Endometrial microvascular endothelial cells (primary cell): ENCODE data around the gene MTURN. TPM values are rescaled to one million over a fixed set of nuclear protein-coding genes. Genes with fewer than 3 reads are reported as not detected.
"Not testable (repeated sequence)": the region's sequence is repeated elsewhere in the genome, so short reads cannot be mapped to it uniquely, and the experiment has no call there.

ENCODE experiments used
- in situ Hi-C: cut with HindIII; loops from 2 replicates; pipeline ENCODE4 v1.10.0; 2017; ENCODE audit warnings: low sequenced_read_pairs, low pct_unique_long_range_greater_than_20kb; ENCODE audit errors: inconsistent ontology term
- total RNA-seq: library from RNA; depleted of rRNA; stranded (reverse); fragments of >200 nt; gene quantifications from one replicate; pipeline ENCODE4 v1.2.3, GENCODE V29; 2015; ENCODE audit errors: inconsistent ontology term

The MTURN gene
- total RNA-seq, 1 donor from 2014 or later: 22.1 TPM

DNA sequence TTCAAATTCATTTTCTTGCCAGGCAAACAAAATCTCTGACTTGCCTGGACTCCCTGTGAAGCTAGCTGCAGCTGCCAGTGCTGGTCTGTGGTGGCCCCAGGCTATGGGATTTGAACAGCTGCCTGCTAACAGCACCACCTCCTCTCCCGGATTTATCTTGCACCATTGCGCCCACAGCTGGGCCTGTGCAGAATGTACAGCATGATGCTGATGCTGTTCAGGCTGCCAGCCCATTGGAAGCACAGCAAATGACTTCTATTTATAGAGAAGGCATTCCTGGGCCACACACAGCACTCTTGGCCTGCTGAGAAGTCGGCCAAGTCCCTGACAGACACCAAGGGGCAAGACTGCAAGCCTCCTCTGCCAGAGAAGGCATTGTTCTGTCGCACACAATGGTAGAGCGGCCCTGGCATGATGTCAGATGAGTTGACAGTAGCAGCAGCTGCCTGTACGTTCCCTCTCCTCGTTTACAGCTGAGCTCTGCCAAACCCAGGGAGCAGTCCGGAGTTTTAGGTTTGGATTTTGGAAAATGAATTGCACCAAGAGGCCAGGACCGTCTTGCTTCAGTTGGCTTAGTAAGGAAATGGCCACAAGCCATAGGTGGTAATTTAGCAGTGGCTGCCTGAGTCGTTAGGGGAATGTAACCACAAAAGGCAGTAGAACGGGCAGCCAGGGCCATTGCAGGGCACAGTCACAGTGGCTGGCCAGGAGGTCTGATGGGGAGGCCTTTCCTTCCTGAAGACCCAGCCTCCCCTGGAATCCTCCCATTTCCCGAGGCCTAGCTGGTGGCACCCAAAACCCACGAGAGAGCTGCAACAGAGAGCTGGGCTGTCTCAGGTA is 38.5 kb downstream of the MTURN start:
- in situ Hi-C loops: no loop called here

GRCh38 chr7:30175180-30175579 is 40.4 kb downstream of the MTURN start:
- in situ Hi-C loops: no loop called here

DNA sequence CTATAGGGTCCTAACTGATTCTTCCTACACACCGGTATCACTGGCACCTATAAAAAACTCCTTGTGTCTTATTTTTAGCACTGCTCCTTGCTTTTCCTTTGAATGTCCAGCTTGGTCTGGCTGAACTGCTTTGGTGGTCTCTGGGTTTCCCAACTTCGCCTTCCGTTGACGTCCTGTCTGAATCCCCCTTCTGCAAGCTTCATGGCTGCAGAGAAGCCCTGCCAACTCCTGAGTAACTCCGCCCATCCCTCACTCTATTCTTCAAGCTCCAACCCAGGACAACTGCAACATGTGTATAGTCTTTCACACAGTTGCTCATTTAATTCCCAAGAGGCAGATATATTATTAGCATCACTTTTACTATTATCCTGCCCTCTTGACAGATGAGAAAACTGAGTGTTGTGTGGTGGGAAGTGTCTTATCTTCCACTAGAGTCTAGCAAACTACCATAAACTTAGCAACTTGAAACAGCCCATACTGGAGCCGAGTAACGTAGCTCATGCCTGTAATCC is 40.9 kb downstream of the MTURN start:
- in situ Hi-C loops: no loop called here

DNA sequence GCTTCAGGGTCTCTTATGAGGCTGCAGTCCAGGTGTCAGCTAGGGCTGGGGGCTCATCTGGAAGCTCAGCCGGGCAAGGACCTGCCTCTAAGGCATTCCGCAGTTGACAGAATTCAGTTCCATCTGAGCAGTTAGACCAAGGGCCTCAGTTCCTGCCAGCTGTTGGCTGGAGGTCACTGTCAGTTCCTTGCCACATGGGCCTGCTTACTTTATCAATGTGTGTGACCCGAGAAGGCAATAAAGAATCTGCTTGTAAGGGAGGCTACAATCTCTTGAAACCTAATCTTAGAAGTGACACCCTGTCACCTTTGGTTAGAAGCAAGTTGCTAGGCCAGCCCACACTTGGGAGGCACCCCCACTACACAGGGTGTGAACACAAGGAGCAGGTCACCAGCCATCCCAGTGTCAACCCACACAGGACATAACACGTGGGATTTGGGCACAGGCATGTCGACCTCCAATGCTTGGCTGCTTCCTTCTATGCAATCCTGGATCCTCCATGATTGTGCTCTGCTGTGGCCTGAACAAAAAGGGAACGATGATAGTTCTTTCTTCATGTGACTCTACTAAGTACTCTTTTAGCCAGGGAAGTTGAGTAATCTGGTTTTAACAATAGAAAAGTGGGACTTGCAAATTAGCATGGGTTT is 41.8 kb downstream of the MTURN start:
- in situ Hi-C loops: no loop called here

- in situ Hi-C loops: no loop called here
These were observed 42.4 kb downstream of the MTURN start for GRCh38 chr7:30177186-30177585.

DNA sequence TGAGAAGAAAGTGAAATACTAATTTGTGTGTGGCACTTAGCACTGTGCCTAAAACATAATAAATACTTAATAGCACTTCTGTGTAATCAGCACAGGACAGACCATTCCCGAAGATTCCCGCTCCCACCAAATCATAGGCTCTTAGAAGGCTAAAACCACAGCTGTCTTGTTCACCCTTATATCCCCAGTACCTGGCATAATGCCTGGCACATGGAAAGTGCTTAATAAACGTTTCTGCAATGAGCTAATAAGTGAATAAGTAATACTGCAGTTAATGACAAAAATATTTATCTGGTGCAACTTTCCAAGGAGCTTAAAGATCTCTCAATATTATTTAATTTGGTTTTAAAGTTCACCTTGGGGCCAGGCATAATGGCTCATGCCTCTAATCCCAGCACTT is 43.2 kb downstream of the MTURN start:
- in situ Hi-C loops: no loop called here

DNA sequence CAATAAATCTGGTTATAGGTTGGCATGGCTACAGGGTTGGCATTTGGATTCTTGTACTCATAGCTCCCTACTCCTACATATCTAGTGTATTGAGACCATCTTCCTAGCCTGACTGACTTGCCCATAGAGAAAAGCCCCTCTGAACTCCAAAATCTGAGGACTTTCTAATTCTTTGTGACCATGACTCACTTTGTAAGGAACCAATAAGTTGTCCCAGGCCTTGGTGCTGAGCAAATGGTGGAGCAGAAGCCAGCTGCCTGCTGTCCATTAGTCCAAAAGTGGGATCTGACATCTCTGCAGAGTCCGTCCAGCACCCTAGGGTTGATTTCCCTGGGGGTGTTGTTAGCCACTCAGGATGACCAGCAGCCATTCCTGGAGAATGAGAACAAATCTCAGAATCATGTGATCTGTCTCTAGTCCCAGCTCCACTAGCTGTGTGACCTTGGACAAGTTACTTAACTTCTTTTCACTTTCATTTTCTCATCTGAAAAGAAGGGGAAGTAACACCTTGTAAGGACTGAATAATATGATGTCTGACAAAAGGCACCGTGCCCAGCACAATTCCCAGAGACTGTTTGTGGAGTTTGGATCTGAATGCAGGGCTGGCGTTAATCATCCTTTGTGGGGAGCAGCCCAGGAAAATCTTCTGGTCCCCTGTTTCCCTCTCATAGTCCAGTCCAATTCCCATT is 44.1 kb downstream of the MTURN start:
- in situ Hi-C loops: no loop called here

DNA sequence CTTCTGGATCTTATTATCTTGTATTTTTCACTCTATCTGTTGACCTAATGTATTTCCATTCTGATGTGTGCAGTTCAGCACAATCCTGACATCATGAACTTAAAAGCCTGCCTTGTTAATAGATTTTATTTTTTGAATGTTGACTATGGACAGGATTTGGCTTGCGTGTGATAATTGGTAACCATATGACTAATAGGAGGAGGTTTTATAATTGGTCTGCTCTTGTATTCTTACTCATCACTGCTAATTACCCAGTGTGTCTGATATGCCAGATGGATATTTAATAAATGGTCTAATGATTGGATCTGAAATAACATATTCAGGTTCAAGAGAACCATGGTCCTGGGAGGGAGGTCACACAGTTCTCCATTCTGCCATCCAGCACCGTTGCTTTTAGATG is 45.9 kb downstream of the MTURN start:
- in situ Hi-C loops: no loop called here

DNA sequence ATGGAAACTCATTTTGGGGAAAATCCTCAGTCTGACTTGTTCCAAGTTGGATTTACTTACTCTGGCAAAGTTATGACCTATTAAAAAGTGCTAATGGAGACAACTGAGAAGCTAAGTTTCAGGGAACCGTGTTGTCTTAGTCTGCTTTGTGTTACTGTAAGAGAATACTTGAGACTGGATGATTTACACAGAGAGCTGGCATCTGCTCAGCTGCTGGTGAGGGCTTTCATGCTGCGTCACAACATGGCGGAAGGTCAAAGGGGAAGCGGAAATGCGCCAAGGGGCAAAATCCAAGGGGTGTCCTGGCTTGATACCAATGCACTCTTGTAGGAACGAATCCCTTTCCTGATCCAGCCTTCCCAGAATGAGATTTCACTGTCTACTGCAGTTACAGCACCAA is 46.4 kb downstream of the MTURN start:
- in situ Hi-C loops: no loop called here

DNA sequence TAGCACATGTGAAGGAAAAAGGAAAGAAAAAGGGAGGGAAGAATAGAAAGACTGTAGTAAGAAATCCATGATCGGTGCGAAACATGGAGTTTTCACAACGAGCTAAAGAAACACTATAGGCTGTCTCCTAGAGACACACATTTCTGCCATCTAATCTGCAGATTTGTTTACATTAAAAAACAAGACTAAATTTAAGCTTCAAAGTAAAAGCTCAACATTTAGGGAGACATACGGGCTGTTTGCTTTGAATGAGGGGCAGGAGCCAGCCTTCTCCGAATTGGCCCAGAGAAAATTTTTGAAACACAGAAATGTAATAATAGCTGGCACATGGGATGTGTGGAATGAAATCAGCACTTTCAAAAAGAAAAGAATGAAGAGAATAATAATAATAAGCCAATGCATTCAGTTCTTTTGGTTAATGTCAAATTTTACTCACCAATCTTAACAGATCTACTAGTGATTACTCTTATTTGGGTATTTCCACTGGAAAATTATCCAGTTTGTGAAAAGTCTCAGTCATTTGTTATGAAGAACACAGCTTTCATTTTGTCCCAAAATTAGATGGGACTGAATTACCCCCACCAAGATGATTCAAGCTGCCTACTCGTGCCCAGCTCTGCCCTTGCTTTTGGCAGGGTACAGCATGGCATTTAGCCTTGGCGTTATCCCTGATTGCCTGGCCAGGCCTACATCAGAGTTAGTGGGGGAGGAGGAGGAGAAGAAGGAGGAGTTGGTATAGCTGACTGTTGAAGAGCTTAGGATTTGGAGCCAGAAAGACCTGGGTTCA is 47.1 kb downstream of the MTURN start:
- in situ Hi-C loops: no loop called here

- in situ Hi-C loops: no loop called here
These were observed 48.0 kb downstream of the MTURN start for GRCh38 chr7:30182814-30183213.

DNA sequence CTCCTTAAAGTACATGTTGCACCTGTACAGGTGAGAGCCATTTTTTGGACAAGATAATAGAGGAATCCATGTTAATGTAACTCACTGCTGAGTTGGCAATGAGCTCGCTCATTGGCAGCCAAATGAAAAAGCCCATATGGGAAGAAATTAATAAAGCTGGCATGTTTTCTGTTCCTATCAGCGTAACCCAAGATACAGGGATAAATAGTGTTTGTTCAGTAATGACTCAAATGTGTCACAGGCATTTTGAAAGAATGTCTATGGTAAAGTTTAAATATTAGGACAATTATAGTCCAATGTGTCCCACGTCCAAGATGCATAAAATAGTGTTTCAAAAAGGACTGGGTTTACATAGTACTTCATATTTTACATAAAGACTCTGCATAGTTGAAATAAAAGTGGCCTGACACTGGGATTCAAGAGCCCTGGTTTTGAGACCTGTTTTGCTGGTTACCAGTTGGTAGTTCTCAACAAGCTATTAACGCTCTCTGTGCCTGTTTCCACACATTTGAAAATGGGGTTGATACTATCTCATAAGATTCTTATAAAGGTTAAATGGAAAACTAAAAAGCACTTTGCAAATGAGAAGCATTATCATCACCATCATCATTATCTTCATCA is 49.1 kb downstream of the MTURN start:
- in situ Hi-C loops: no loop called here

DNA sequence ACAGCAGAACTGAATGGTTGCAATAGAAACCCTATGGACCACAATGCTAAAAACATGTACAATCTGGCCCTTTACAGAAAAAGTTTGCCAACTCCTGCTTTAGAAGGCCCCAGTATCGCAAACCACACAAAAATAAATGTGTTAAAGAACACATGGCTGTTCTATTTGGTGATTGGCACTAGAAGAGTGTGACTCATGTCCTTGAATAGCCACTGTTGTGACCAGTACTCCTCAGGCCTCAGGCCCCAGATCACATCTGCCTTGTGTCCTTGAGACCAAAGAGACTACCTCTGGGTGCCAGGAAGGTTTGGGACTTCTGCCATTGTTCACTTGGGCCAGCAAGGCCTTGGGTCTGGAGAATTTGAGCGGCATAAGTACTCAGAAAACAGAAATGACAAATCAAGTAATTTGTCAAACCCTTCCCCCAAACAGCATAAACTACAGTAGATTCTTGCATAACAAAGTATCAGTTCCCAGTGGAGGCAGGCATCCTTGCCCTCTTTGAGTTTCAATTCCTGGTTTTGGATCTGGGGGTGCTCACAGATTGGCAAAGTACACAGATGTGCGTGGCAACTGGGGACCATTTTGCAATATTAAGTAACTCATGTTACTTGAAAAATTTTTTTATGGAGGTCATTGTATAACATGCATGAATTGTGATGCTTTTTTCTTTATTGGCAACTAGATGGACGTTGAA is 50.2 kb downstream of the MTURN start:
- in situ Hi-C loops: no loop called here

DNA sequence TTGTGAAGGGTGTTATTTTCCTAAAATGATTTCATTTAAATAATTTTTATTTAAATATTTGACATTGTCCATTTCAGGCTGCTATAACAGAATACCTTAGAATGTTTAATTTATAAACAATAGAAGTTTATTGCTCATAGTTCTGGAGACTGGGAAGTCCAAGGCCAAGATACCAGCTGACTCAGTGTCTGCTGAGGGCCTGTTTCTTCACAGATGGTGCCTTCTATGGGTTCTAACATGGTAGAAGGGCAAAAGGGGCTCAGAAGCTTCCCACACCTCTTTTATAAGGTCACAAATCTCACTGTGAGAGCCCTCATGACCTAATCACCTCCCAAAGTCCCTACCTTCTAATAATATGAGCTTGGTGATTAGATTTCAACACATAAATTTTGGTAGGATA is 50.7 kb downstream of the MTURN start:
- in situ Hi-C loops: no loop called here

GRCh38 chr7:30186725-30187124 is 51.9 kb downstream of the MTURN start:
- in situ Hi-C loops: no loop called here

- in situ Hi-C loops: no loop called here
These were observed 52.7 kb downstream of the MTURN start for GRCh38 chr7:30187513-30187912.

GRCh38 chr7:30188381-30188780 is 53.6 kb downstream of the MTURN start:
- in situ Hi-C loops: not testable (repeated sequence)

DNA sequence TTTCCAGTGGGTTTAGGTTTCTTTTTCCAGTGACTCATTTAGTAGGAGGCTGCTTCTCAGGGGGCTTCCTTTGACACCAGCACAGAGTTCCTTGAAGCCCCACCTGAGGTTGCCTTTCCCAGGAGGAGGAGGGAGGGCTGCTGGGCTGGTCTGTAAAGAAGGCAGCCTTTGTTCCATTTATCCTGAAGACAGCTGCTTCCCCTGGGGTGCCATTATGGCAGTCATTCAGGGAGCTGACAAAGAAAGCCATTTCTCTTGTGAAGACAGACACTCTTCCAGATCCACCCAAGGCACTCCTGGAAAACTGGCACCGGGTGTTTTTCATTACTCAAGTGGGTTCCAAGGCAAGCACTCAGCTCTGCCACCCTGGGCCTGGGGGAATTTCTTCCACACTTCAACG is 54.0 kb downstream of the MTURN start:
- in situ Hi-C loops: no loop called here
